Measurements from ENCODE around the gene GLCCI1.

DNA sequence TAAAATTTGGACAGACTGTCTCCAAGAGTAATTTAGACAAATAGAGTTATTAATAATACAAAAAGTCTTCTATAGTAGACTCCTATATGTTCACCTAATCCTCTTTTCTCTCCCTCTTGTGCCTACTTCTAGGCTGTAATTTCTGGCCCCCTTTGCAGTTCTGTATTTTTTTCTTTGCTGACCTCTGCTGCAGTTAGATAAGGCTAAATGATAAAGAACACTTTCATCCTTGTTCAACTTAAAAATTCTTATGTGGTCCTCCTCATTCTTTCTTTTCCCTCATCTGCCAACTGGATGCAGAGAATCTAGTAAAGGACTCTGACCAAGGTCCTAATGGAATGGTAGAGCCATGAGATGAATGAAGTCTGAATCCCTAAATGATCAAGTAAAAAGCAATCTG lies 20.1 kb downstream of the GLCCI1 start:
- TF ChIP-seq, protein P1, sequence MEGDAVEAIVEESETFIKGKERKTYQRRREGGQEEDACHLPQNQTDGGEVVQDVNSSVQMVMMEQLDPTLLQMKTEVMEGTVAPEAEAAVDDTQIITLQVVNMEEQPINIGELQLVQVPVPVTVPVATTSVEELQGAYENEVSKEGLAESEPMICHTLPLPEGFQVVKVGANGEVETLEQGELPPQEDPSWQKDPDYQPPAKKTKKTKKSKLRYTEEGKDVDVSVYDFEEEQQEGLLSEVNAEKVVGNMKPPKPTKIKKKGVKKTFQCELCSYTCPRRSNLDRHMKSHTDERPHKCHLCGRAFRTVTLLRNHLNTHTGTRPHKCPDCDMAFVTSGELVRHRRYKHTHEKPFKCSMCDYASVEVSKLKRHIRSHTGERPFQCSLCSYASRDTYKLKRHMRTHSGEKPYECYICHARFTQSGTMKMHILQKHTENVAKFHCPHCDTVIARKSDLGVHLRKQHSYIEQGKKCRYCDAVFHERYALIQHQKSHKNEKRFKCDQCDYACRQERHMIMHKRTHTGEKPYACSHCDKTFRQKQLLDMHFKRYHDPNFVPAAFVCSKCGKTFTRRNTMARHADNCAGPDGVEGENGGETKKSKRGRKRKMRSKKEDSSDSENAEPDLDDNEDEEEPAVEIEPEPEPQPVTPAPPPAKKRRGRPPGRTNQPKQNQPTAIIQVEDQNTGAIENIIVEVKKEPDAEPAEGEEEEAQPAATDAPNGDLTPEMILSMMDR (optimal IDR thresholded peaks at IDR 0.05 in 1 of 3, IDR thresholded peaks at IDR 0.05 in 1 of 3, conservative IDR thresholded peaks at IDR 0.05 in 1 of 3; ENCODE audit: extremely low read depth in 1 of 3, insufficient read depth in 2 of 3, low read length in 3 of 3): no peak
- no peak for TF ChIP-seq EZH2 (IDR thresholded peaks at IDR 0.05; ENCODE audit: low read length)

All from keratinocyte (primary cell).